NCI-H510A treated with DMSO at 0.1 percent for 48 hours (cell line): Measurements from ENCODE around the gene TRNP1.
"Not testable (repeated sequence)": the region's sequence is repeated elsewhere in the genome, so short reads cannot be mapped to it uniquely, and the experiment has no call there.

Experiments
- DNase-seq: peaks from one replicate; lab custom pipeline; 2025; lab: John Stamatoyannopoulos, UW

TRNP1 gene

DNA sequence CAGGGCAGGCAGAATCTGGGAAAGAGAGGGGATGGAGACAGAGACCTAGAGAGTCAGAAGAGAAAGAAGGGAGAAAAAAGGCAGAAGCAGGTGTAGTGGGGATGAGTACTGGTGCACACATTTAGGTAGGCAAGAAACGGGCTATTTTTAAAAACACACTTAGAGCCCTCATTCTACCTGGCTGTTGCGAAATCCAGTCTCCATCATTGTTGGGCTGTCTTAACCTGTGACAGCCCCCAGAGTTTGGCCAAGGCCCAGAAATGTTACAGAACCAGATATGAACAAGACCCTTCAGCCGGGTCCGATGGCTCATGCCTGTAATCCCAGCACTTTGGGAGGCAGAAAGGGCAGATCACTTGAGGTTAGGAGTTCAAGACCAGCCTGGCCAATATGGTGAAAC lies 20.7 kb upstream of the TRNP1 start:
- DNase-seq = no peak

- DNase-seq = no peak
Measured at GRCh38 chr1:26976621-26977510, 16.6 kb upstream of the TRNP1 start.

DNA sequence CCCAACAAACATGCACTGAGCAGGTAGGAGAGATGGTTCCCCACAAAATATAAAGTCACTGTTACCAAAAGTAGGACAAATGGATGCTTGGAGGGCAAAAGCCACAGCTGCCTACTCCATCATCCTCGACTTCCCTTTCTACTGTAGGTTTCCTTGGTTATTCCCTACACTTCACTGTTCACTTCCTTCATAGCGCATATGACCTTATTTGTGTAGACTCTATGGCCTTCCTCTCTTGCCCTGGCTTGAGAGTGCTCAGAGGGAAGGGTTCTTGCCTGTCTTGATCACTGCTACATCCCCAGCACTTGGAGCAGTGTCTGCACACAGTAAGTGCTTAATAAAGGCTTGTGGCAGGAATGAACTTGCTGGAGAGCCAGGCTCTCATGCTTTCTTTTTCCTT lies 14.6 kb upstream of the TRNP1 start:
- DNase-seq = no peak

GRCh38 chr1:26981146-26981846 lies 12.2 kb upstream of the TRNP1 start:
- no peak for DNase-seq

- DNase-seq = no peak
Measured at GRCh38 chr1:26983863-26984262, 9.6 kb upstream of the TRNP1 start.

DNA sequence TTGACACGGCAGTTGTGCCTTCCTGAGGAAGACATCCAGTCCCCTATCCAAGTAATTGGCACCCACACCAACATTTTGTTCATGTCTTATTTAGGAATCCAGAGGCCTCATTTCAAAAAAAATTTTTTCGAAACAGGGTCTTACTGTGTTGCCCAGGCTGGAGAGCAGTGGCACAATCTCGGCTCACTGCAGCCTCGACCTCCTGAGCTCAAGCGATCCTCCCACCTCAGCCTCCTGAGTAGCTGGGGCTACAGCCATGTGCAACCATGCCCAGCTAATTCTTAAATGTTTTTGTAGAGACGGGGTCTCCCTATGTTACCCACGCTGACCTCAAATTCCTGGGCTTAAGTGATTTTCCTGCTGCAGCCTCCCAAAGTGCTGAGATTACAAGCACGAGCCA lies 9.2 kb upstream of the TRNP1 start:
- no peak for DNase-seq

- DNase-seq = no peak
Measured at GRCh38 chr1:26986658-26987057, 6.8 kb upstream of the TRNP1 start.

DNA sequence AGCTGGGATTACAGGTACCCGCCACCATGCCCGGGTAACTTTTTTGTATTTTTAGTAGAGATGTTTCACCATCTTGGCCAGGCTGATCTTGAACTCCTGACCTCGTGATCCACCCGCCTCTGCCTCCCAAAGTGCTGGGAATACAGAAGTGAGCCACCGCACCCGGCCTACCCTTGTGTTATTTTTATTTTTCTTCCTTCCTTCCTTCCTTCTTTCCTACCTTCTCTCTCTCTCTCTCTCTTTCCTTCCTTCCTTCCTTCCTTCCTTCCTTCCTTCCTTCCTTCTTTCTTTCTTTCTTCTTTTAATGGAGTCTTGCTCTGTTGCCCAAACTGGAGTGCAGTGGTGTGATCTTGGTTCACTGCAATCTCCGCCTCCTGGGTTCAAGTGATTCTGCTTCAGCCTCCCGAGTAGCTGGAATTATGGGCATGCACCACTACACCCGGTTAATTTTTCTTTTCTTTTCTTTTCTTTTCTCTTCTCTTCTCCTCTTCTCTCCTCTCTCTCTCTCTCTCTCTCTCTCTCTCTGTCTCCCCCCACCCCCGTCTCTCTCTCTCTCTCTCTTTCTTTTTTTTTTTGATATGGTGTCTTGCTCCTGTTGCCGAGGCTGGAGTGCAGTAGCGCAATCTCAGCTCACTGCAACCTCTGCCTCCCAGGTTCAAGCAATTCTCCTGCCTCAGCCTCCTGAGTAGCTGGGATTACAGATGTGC lies 3.9 kb upstream of the TRNP1 start:
- DNase-seq = not testable (repeated sequence)

- no peak for DNase-seq
Measured at GRCh38 chr1:26991310-26992116, 2.0 kb upstream of the TRNP1 start.

GRCh38 chr1:26994020-26994786 lies 711 bp downstream of the TRNP1 start:
- no peak for DNase-seq

DNA sequence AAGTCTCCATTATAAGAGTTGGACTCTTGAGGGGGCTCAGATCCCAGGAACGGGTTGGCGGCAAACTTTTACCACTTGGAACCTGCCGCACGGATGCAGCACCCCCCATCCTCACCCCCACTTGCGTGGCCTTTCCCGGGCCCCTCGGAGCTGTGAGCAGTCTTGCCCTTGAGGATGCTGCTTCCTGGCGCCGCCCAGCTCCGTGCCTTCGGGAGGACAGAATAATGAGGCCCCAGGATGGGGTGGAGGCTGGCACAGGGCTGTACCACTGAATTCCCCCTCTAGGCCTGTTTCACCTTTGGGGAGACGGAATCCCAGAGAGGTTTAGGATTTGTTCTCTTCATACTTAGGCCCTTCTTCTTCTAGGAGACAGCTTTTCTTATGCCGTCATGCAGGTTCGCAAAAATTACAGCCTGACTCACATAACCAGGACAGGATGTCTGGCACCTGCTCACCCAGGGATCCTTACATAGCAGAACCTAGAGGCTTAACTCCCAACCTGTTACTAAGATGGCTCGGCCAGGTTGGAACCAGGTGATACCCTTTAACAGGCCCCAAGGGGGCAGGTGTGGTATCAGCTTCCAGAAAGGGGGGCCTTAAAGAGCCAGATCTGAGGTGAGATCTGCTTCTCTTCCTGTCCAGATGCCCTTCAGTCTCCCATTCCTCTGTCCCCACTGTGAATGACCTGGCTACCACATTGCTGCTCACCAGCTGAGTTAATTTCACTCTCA lies 1.5 kb downstream of the TRNP1 start:
- DNase-seq = peak; percentile 21

- no peak for DNase-seq
Measured at GRCh38 chr1:26996024-26996423, 2.5 kb downstream of the TRNP1 start.

GRCh38 chr1:26996665-26997064 lies 3.2 kb downstream of the TRNP1 start:
- no peak for DNase-seq

DNA sequence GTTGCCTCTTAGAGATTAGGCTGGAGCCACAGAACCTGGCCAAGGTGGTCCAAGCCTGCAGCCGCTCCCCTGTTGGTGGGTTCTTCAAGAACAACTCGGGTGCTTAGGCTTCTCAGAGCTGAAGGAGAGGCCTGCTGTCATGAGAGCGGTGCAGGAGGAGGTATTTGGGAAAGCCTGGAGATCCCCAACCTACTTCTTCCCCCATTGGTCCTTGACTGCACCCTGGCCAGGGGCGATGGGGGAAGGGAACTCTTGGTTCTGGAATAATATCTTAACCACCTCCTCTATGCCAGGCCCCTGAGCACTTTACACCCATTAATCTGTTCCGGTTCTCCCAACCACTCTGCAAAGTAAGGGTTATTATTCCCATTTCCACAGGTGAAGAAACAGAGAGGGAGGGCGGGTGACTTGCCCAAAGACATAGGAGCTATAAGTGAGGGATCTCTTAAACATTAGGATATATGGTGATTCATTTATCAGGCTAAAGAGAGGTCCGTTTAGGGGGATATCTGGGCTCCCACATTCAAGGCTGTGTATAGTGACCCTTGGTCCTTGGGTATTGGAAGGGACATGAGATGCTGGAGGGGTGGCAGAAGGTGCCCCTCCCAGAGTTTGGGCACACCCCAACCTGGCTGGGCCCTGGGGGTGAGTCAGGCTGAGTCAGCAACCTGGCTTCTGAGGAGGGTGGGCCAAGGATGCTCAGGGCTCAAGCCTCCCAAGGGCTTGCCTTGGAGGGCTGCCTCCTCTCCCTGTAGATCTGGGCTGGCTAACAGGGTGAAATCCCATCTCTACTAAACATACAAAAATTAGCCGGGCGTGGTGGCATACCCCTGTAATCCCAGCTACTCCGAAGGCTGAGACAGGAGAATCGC lies 5.2 kb downstream of the TRNP1 start:
- no peak for DNase-seq

GRCh38 chr1:26999440-26999987 lies 6.0 kb downstream of the TRNP1 start:
- no peak for DNase-seq

- DNase-seq = no peak
Measured at GRCh38 chr1:27000090-27000816, 6.8 kb downstream of the TRNP1 start.

- DNase-seq = no peak
Measured at GRCh38 chr1:27000817-27001460, 7.4 kb downstream of the TRNP1 start.
